HepG2 (cell line): ENCODE measurements around the gene CNNM4. TPM values are rescaled to one million over a fixed set of nuclear protein-coding genes. Genes with fewer than 3 reads are reported as not detected.

Experiments
- AGO1 ChIP-seq: fragments of 200-400 bp; formaldehyde crosslinking; IDR thresholded peaks from 2 replicates; pipeline ENCODE4 v1.6.1; 2017; ENCODE audit warnings: mild to moderate bottlenecking, low read depth, low read length, moderate library complexity; ENCODE audit not compliant: poor library complexity, severe bottlenecking
- BRCA1 ChIP-seq: sonication (generic); formaldehyde crosslinking; IDR thresholded peaks from 2 replicates; pipeline ENCODE4 v1.4.0; 2020; ENCODE audit warnings: missing genetic modification reagents
- CHD2 ChIP-seq: IDR thresholded peaks from 2 replicates; pipeline ENCODE4 v1.6.1; 2011; ENCODE audit warnings: low read depth, low read length, improper control_type of control experiment
- CSRNP1 ChIP-seq: sonication (generic); formaldehyde crosslinking; IDR thresholded peaks from 2 replicates; pipeline ENCODE4 v1.8.1; 2023; ENCODE audit warnings: mild to moderate bottlenecking, missing genetic modification reagents
- HNRNPL ChIP-seq: fragments of 200-400 bp; formaldehyde crosslinking; IDR thresholded peaks from 2 replicates; pipeline ENCODE4 v1.6.1; 2017; ENCODE audit warnings: mild to moderate bottlenecking, low read depth, low read length
- NONO ChIP-seq, 2 experiments: fragments of 450-650 bp in 1 of 2; sonication (generic) in 1 of 2; formaldehyde crosslinking in 1 of 2; IDR thresholded peaks in 1 of 2; conservative IDR thresholded peaks in 1 of 2; 2 replicates each; pipeline versions ENCODE4 v1.6.1 to v1.8.0; 2017 to 2022; ENCODE audit warnings: mild to moderate bottlenecking in 1 of 2, missing genetic modification reagents in 1 of 2, moderate library complexity in 1 of 2
- NPAS2 ChIP-seq: sonication (generic); formaldehyde crosslinking; IDR thresholded peaks from 2 replicates; pipeline ENCODE4 v1.8.0; 2022; ENCODE audit warnings: mild to moderate bottlenecking, missing genetic modification reagents, borderline replicate concordance
- RBFOX2 ChIP-seq: fragments of 200-400 bp; formaldehyde crosslinking; IDR thresholded peaks from 2 replicates; pipeline ENCODE4 v1.6.1; 2017; ENCODE audit warnings: low read depth, mild to moderate bottlenecking, low read length
- SRSF9 ChIP-seq: fragments of 200-400 bp; formaldehyde crosslinking; IDR thresholded peaks from 2 replicates; pipeline ENCODE4 v1.6.1; 2018; ENCODE audit warnings: borderline replicate concordance, mild to moderate bottlenecking, low read depth, low read length; ENCODE audit not compliant: insufficient read depth, poor library complexity, severe bottlenecking
- TBX2 ChIP-seq: sonication (generic); formaldehyde crosslinking; IDR thresholded peaks from 2 replicates; pipeline ENCODE4 v1.5.0; 2020; ENCODE audit warnings: missing genetic modification reagents, mild to moderate bottlenecking, borderline replicate concordance
- TEAD2 ChIP-seq: sonication (generic); formaldehyde crosslinking; IDR thresholded peaks from 2 replicates; pipeline ENCODE4 v1.9.0; 2021; ENCODE audit warnings: missing genetic modification reagents
- THAP11 ChIP-seq: IDR thresholded peaks from 2 replicates; pipeline ENCODE4 v1.6.1; 2016; ENCODE audit warnings: missing biosample characterization, missing genetic modification reagents
- ZBTB33 ChIP-seq: sonication (generic); formaldehyde crosslinking; IDR thresholded peaks from 2 replicates; pipeline ENCODE4 v1.4.0; 2020; ENCODE audit warnings: missing genetic modification reagents
- ZNF101 ChIP-seq: sonication (generic); formaldehyde crosslinking; IDR thresholded peaks from 2 replicates; pipeline ENCODE4 v1.4.0; 2020; ENCODE audit warnings: mild to moderate bottlenecking, low read depth, missing genetic modification reagents, borderline replicate concordance
- ZNF30 ChIP-seq: sonication (generic); formaldehyde crosslinking; IDR thresholded peaks from 2 replicates; pipeline ENCODE4 v1.5.0; 2020; ENCODE audit warnings: mild to moderate bottlenecking, missing genetic modification reagents
- ZNF430 ChIP-seq: sonication (generic); formaldehyde crosslinking; IDR thresholded peaks from 2 replicates; pipeline ENCODE4 v1.9.0; 2021; ENCODE audit warnings: mild to moderate bottlenecking, missing genetic modification reagents
- ZNF484 ChIP-seq: sonication (generic); formaldehyde crosslinking; IDR thresholded peaks from 2 replicates; pipeline ENCODE4 v1.5.1; 2020; ENCODE audit warnings: mild to moderate bottlenecking, low read depth, missing genetic modification reagents, borderline replicate concordance
- ZNF547 ChIP-seq: sonication (generic); formaldehyde crosslinking; IDR thresholded peaks from 2 replicates; pipeline ENCODE4 v1.5.1; 2020; ENCODE audit warnings: mild to moderate bottlenecking, missing genetic modification reagents
- ZNF703 ChIP-seq: sonication (generic); formaldehyde crosslinking; IDR thresholded peaks from 2 replicates; pipeline ENCODE4 v1.5.1; 2020; ENCODE audit warnings: missing genetic modification reagents, mild to moderate bottlenecking, moderate library complexity, borderline replicate concordance
- ZNF776 ChIP-seq: sonication (generic); formaldehyde crosslinking; IDR thresholded peaks from 2 replicates; pipeline ENCODE4 v1.4.0; 2020; ENCODE audit warnings: mild to moderate bottlenecking, missing genetic modification reagents
- polyA plus RNA-seq, 8 experiments: library from polyadenylated mRNA; depleted of rRNA in 3 of 8; stranded (reverse) in 7 of 8; unstranded in 1 of 8; fragments of >200 nt; fragmentation: Illumina TruSeq in 4 of 8; extraction: Trizol in 4 of 8; gene quantifications; 2 replicates each; pipeline versions ENCODE4 v1.2.1 to v1.2.3, GENCODE V29; 2011 to 2016; ENCODE audit warnings: low read depth in 4 of 8, missing spikeins in 1 of 8, mixed read lengths in 1 of 8; ENCODE audit not compliant: insufficient read depth in 1 of 8
- total RNA-seq, 5 experiments: library from RNA; depleted of rRNA; stranded (reverse); fragments of >200 nt; fragmentation: Illumina TruSeq; extraction: Trizol; gene quantifications; 2 replicates each; pipeline ENCODE4 v1.2.3, GENCODE V29; 2016; ENCODE audit warnings: low read depth in 1 of 5
- TF ChIP-seq, protein P1 (sequence below): sonication (generic); formaldehyde crosslinking; IDR thresholded peaks from 2 replicates; pipeline ENCODE4 v1.8.0; 2022; ENCODE audit warnings: mild to moderate bottlenecking, missing genetic modification reagents
- TF ChIP-seq, protein P2 (sequence below): sonication (generic); formaldehyde crosslinking; IDR thresholded peaks from 2 replicates; pipeline ENCODE4 v1.5.1; 2020; ENCODE audit warnings: missing genetic modification reagents, mild to moderate bottlenecking, borderline replicate concordance

Gene CNNM4
- total and polyA plus RNA-seq, 2 of the 13 experiments (the other 11 are each of a cell fraction or from before 2014, with no cell fraction given): 5.9 to 8.4 TPM

DNA sequence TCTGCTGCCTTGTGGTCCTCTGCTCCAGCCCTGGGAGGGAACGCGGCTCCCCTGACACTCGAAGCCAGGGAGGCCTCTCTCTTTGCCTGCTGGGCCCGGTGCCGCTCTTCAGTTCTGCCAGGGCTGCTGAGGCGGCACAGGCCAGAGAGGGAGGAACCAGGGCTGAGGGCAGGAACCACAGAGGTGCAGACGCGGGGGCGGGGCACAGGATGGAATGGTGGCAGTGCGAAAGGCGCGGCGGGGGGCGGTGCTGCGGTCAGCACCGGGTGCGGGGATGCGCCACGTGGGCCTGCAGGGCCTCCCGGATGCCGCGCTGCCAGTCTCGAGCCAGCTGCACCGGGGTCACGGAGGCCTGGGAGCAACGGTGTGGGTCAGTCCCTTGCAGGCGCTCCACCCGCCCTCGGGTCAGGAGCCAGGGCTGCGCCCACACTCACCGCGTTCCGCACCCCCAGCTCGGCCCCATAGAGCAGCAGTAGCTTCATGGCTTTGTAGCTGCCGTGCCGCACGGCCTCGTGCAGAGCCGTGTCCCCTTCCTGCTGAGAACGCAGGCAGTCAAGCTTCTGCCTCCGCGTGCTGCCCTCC lies 78.7 kb downstream of the CNNM4 start (continued):
- TF ChIP-seq, protein P1, sequence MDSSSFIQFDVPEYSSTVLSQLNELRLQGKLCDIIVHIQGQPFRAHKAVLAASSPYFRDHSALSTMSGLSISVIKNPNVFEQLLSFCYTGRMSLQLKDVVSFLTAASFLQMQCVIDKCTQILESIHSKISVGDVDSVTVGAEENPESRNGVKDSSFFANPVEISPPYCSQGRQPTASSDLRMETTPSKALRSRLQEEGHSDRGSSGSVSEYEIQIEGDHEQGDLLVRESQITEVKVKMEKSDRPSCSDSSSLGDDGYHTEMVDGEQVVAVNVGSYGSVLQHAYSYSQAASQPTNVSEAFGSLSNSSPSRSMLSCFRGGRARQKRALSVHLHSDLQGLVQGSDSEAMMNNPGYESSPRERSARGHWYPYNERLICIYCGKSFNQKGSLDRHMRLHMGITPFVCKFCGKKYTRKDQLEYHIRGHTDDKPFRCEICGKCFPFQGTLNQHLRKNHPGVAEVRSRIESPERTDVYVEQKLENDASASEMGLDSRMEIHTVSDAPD: no peak
- TF ChIP-seq RBFOX2: peak; percentile 67
- no peak for TF ChIP-seq SRSF9
- TF ChIP-seq TEAD2: no peak
- TF ChIP-seq AGO1: peak; percentile 71
- TF ChIP-seq ZNF30 (CRISPR knock-in tag): no peak
- no peak for TF ChIP-seq BRCA1 (CRISPR knock-in tag)
- no peak for TF ChIP-seq ZNF484 (CRISPR knock-in tag)
- TF ChIP-seq ZNF101 (CRISPR knock-in tag): no peak
- TF ChIP-seq ZNF703 (CRISPR knock-in tag): no peak
- TF ChIP-seq, protein P2, sequence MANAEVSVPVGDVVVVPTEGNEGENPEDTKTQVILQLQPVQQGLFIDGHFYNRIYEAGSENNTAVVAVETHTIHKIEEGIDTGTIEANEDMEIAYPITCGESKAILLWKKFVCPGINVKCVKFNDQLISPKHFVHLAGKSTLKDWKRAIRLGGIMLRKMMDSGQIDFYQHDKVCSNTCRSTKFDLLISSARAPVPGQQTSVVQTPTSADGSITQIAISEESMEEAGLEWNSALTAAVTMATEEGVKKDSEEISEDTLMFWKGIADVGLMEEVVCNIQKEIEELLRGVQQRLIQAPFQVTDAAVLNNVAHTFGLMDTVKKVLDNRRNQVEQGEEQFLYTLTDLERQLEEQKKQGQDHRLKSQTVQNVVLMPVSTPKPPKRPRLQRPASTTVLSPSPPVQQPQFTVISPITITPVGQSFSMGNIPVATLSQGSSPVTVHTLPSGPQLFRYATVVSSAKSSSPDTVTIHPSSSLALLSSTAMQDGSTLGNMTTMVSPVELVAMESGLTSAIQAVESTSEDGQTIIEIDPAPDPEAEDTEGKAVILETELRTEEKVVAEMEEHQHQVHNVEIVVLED (CRISPR knock-in tag): no peak
- TF ChIP-seq TBX2 (CRISPR knock-in tag): no peak
- no peak for TF ChIP-seq ZNF776 (CRISPR knock-in tag)
- no peak for TF ChIP-seq ZNF430
- 0 out of 2 replicates have a peak, but pooled peaks have one; percentile 39 for TF ChIP-seq CSRNP1 (CRISPR knock-in tag)
- TF ChIP-seq ZBTB33 (CRISPR knock-in tag): no peak; the same call in 1 of the 2 replicates
- TF ChIP-seq ZNF547 (CRISPR knock-in tag): no peak
- 0 out of 2 replicates have a peak, but pooled peaks have one; percentile 39 for TF ChIP-seq HNRNPL
- no peak for TF ChIP-seq NPAS2 (CRISPR knock-in tag)
- no peak for TF ChIP-seq NONO (IDR thresholded peaks at IDR 0.05)
- TF ChIP-seq NONO (CRISPR knock-in tag; conservative IDR thresholded peaks at IDR 0.05): no peak
- TF ChIP-seq CHD2: no peak
- TF ChIP-seq THAP11 (CRISPR knock-in tag): no peak
